Right hindlimb (tissue), 1 donor: Measurements from ENCODE around the gene ADGRE3.

Experiments used
- DNase-seq: peaks from one replicate; pipeline ENCODE4 v3.0.0-alpha.2; 2018

The ADGRE3 gene, protein sequence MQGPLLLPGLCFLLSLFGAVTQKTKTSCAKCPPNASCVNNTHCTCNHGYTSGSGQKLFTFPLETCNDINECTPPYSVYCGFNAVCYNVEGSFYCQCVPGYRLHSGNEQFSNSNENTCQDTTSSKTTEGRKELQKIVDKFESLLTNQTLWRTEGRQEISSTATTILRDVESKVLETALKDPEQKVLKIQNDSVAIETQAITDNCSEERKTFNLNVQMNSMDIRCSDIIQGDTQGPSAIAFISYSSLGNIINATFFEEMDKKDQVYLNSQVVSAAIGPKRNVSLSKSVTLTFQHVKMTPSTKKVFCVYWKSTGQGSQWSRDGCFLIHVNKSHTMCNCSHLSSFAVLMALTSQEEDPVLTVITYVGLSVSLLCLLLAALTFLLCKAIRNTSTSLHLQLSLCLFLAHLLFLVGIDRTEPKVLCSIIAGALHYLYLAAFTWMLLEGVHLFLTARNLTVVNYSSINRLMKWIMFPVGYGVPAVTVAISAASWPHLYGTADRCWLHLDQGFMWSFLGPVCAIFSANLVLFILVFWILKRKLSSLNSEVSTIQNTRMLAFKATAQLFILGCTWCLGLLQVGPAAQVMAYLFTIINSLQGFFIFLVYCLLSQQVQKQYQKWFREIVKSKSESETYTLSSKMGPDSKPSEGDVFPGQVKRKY

DNA sequence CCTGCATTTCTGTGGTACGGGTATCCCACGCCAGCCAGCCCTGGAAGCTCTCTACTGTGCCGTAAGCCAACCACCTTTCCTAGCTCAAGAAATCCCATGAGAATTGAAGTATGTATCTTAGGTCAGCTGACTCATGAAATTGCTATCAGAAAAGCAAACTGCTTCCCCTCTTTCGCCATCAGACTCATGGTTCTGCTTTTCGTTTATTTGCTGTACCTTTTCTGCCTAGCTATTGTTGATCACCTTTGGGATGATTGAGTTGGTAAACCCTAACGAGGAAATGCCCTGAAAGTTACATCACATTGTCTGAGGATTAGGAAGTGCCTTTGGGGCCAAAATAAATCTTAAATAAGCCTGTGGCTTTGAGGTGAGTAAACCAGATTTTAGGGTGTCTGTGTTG is at the start of gene ADGRE3:
Gene ADGRE3, minus strand, starts transcription at position 81 of the 400 bp plus-strand sequence. Its CDS starts 74 bp downstream, at position 7.
- no peak for DNase-seq

DNA sequence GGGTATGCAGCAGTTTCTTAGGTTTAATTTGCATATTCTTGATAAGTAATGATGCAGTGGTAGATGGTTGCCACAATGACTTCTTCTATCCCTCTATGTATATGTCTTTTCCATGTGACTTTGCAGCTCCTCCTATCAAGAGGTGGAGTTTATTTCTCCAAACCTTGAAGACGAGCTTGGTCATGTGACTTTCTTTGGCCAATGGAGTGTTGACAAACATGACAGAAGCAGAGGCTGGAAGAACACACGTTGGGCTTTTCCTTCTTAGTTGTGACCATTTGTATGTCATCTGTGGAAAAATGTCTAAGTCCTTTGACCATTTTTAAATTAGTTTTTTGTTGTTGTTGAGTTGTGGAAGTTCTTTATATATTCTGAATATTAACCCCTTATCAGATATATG is 47.5 kb upstream of the ADGRE3 start:
- DNase-seq = no peak

DNA sequence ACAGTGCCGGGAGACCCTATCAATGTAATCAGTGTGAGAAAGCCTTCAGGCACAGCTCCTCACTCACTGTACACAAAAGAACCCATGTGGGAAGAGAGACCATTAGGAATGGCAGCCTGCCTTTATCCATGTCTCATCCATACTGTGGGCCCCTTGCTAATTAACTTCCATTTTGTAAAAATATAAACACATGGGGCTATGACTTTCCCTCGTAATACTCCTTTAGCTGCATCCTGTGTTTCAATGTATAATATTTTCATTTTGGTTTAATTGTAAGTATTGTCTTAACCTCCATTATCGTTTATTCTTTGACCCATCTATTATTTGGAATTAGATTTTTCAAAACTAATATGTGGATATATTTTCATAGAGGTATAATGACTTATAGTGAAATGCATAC is 44.5 kb upstream of the ADGRE3 start:
- DNase-seq = no peak

DNA sequence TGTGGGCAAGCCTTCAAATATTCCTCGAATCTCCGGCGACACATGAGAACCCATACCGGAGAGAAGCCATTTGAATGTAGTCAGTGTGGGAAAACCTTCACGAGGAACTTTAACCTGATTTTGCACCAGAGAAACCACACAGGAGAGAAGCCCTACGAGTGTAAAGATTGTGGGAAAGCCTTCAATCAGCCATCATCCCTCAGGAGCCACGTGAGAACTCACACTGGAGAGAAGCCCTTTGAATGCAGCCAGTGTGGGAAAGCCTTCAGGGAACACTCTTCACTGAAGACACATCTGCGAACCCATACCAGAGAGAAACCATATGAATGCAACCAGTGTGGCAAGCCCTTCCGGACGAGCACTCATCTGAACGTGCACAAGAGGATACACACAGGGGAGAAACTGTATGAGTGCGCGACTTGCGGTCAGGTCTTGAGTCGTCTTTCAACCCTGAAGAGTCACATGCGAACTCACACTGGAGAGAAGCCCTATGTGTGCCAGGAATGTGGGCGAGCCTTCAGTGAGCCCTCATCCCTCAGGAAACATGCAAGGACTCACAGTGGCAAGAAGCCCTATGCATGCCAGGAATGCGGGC is 44.0 kb upstream of the ADGRE3 start:
- DNase-seq = no peak

DNA sequence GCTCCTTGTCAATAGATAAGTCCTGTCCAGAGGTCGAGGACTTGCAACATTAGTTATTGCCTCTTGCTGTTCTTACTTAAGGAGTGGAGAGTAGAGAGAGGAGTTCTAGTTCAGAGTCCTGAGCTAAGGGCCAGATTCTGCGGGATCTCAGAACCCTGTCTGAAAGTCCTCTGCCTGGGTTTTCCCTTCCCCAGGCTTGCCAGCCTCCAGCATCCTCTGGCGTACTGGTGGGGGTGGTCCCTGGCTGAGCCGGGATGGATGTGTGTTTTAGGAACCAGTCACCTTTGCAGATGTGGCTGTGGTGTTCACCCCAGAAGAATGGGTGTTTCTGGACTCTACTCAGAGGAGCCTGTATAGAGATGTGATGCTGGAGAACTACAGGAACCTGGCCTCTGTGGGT is 41.2 kb upstream of the ADGRE3 start:
- no peak for DNase-seq

DNA sequence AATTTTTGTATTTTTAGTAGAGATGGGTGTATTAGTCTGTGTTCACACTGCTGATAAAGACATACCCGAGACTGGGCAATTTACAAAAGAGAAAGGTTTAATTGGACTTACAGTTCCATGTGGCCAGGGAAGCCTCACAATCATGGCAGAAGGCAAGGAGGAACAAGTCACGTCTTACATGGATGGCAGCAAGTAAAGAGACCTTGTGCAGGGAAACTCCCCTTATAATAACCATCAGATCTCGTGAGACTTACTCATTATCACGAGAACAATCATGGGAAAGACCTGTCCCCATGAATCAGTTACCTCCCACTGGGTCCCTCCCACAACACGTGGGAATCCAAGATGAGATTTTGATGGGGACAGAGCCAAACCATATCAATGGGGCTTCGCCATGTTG is 29.8 kb upstream of the ADGRE3 start:
- no peak for DNase-seq

DNA sequence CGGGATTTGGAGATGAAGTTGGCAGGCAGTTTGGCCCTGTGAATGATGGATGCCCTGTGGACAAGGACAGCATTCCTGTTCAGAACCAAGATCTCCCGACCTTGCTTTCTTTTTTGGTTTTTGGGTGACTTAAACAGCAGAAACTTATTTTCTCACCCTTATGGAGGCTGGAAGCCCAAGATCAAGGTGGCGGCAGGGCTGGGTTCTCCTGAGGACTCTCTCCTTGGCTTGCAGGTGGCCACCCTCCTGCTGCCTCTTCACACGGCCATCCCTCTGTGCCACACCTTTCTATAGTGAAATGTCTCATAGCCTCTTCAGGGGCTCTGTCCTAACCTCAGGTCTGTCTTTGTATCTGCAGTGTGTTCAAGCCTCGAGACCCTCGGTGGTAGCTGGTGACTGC is 29.2 kb upstream of the ADGRE3 start:
- no peak for DNase-seq

DNA sequence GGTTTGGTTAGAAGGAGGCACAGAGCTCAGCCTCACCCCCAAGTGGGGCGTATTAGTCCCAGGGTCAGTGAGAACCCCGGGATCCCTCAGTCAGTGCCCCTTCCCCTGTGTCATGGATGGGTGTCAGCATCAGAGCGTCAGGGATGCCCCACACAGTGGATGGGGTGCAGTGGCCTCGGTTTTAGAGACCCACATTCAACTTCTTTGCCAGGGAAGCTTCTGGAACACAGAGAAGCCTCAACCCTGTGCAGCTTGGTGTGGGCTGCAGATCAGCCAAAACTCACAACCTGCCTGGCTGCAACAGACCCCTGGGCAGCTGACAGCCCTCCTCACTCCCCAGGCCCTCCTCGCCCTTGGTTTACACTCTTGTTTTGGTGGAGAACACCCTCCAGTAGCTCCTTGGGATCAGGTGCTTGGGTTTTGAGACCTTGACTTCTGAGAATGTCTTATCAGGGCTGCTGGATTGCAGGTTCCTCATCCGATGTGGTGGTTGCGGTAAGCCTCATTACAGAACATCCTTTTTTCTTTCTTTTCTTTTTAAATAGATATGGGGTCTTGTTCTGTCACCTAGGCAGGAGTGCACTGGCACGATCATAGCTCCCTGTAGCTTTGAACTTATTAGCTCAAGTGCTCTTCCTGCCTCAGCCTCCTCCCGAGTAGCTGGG is 26.2 kb upstream of the ADGRE3 start:
- no peak for DNase-seq

DNA sequence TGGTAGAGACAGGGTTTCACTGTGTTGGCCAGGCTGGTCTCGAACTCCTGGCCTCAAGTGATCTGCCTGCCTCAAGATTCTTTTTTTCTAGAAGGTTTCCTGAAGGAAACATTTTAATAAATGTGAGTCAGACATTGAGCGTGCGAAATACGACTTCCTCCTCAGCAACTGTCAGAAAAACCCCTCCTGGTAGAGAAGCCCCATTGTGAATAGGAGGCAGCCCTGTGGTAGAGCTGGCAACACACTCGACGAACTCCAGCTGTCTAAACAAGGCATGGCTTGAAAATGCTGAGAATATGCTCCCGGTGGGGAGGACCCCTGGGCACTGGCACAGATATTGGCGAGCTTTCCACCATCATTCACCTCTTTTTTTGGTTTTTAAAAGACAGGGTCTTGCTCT is 25.0 kb upstream of the ADGRE3 start:
- no peak for DNase-seq

DNA sequence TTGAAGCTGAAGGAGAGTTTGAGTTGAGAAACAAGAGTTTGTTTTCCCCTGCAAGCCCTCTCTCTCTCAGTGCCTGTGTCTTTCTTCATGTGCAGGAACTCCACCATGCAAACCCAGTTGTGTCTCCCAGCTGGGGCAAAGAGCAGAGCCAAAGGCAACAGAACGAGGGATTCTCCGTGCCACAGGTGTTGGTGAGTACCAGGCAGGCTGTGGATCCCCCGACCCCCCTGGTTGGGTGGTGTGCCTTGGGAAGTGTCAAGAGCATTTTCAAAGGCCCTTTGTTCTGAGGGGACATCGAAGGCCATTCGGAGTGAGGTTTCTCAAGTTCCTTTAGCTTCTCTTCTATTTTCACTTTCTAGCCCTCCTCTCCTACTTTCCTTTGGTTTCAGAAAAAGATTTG is 20.8 kb upstream of the ADGRE3 start:
- no peak for DNase-seq

DNA sequence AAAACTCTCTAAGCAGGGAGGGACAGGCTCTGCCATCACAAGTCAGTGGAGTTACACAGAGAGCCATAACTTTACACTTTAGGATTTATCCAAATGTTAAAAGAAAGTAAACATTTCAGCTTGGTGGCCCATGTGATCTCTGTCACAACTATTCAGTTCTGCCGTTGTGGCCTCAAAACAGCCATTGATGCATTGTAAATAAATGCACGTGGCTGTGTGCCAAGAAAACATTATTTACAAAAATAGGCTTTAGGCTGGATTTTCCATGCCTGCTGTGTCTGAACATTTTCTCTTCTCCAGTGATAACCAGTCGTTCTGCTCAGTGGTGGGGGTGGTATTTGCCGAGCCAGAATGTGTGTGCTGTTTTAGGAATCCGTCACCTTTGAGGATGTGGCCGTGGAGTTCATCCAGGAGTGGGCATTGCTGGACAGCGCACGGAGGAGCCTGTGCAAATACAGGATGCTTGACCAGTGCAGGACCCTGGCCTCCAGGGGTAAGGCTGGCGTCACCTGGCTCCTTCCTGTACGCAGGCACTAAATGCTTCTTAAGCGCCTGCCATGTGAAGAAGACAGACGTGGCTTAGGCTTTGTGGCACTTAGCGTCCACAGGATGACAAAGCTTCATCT is 20.1 kb upstream of the ADGRE3 start:
- DNase-seq = no peak

DNA sequence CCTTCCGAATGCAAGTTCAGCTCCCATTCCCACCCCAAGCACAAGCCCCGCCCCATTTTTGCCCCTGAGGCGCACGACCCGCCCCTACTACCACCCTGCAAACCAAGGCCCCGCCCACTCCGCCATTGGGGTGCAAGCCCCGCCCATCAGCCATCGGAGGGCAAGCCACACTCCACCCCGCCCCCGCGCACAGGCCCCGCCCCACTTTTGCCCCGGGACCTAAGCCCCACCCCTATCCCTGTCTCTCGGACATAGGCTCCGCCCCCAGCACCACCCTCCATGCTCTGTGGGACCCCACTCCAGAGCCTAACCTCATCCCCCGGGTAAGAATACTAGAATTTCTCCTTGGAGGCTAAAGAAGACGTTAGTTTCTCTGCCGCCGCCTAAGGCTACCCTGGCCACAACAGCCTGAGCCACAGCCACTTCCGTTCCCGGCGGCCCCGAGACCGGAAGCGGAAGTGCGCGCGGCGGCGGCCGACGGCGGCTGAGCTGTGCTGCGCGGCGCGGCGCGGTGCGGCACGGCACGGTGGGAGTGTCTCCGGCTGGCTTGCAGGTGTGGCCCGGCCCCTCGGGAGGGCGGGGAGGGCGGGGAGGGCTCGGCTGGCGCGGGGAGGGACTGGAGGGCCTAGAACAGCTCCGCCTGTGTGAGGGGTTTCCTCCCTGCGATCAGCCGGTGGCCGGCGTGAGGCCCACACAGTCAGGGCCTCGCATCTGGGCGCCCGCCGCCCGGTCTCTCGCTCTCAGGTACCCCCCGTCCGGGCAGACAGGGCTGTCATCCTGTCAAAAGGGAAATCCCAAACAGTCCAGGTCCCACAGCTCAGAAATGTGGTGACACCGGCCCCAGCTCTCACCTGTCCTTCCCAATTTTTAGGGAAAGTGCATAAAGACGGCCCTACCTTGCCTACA is 15.2 kb upstream of the ADGRE3 start, which contains the start of gene ZNF333:
Gene ZNF333, plus strand, starts transcription at position 451 of the 906 bp plus-strand sequence. CDS start 3,444 bp downstream, outside the sequence.
- peak; percentile 95 for DNase-seq

DNA sequence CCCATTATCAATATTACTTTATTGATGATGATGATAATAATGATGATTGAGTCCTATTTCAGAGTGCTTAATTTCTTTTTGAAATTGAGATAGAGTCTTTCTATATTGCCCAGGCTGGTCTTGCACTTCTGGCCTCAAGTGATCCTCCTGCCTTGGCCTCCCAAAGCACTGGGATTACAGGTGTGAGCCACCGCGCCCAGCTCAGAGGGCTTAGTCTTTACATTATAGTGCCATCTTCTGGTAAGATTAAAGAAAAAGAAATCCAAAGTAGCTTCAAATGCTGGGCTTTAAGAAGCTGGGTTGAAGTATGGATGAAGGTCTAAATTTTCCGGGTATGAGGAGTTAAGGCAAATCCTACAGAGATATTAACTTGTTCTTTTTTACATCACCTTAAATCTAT is 11.8 kb upstream of the ADGRE3 start:
- no peak for DNase-seq

DNA sequence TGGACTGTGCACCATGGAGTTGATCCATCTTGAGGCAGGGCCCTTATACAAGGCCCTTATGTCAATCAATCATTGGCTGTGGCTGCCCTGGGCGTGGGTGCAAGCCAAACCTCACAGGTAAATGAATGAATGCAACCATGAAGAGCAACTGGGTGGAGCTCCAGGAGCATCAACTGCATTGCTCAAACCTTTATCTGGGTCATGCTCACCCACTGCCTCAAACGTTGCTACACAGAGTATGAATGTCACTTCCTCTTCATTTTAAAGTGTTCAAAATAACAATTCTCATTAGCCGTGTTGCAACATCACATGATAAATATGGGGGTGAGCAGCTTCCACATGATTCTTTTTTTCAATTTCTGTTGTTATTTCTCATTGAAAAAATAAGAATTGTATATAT is 8.8 kb upstream of the ADGRE3 start:
- DNase-seq = no peak

DNA sequence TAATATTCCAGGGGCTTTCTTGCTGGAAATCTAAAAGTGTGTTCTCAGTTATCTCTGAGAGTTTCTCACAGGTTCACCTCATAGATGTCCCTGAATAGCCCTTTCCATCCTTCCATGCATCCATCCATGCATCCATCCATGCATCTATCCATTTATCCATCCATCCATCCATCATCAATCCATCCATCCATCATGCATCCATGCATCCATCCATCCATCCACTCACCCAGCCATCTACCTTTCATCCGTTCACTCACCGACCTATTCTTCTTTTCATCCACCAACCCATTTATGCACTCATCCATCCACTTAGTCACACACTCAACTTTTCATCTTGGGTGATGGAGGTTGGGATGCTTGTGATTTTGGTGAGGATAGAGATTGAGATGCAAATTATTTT is 7.4 kb upstream of the ADGRE3 start:
- DNase-seq = no peak

DNA sequence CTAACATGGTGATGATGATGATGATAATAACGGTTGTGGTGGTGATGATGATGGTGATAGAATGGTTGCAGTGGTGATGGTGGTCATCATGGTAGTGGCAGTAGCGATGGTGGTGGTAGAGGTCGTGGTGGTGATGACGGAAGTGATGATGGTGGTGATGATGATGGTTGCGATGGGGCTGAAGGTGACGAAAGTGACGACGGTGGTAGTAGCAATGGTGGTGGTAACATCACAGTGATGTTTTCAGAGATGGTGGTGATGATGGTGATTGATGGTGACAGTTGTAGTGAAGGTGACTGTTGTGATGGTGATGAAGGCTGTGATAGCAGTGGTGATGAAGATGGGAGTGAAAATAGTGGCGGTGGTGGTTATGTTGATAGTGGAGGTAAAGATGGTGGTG is 3.6 kb upstream of the ADGRE3 start:
- no peak for DNase-seq

DNA sequence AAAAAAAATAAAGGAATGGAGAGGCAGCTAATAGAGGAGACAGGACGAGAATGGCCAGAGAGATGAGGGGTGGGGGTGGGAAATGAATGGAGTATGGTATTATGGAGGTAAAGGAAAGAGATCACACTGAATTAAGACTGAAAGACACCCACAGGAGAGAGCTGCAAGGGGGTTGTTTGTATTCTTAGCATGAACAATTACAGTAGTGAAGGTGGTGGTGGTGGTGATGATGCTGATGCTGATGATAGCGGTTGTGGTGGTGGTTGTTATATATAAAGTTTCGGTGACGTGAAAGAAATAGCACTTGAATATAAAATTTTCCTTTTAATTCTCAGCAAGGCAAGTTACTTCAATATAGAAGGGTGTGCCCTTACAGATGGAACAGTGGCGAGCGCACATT is 2.8 kb upstream of the ADGRE3 start:
- DNase-seq = no peak

DNA sequence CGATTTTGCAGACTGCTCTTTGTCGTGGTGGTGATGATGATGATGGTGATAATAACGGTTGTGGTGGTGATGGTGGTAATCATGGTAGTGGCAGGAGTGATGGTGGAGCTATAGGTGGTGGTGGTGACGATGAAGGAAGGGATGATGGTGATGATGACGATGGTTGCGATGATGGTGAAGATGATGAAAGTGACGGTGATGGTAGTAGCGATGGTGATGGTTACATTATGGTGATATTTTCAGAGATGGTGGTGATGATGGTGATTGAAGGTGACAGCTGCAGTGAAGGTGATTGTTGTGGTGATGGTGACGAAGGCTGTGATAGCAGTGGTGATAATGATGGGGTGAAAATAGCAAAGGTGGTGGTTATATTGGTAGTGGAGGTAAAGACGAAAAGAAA is 2.1 kb upstream of the ADGRE3 start:
- DNase-seq = no peak

DNA sequence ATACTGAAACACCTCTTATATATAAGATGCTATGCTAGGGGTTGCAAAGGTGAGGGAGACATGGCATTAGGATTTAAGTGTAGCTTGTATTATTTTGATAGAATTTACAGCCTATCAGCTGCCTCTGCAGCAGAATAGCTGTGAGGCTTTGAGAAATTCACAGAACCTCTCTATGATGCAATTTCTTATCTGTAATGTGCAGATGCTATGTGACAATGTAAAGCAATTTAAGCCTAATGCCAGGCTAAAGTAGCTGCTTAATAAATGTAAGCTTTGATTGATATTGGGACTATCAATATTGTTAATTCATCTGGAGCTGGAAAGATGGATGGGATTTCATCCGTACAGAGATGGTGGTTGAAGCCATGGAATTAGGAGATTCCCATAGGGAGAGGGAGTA is 1.6 kb downstream of the ADGRE3 start:
- no peak for DNase-seq

DNA sequence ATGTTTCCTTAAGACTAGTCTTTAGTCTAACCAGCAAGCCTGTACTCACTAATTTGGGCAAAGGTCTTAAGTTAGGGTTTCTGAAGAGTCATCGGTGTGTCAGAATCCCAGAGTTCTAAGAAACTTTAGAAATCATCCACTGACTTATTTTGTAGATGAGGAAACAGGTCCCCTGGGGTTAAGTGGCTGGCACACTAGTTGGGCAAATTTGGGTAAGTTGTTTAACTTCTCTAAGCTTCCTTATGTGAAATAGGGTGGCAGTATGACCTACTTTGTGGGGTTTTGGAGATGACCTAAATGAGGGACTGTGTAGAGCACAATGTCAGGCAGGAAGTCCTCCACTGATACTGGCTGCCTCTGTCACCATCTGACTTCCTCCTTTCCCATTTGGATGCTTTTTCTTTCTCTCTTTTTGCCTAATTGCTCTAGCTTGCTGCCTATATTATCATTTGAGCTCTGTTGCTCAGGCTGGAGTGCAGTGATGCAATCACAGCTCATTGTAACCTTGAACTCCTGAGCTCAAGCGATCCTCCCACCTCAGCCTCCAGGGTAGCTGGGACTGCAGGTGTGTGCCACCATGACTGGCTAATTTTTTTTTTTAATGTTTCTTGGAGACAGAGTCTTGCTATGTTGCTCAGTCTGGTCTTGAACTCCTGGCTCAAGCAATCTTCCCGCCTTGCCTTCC is 2.3 kb downstream of the ADGRE3 start:
- no peak for DNase-seq

DNA sequence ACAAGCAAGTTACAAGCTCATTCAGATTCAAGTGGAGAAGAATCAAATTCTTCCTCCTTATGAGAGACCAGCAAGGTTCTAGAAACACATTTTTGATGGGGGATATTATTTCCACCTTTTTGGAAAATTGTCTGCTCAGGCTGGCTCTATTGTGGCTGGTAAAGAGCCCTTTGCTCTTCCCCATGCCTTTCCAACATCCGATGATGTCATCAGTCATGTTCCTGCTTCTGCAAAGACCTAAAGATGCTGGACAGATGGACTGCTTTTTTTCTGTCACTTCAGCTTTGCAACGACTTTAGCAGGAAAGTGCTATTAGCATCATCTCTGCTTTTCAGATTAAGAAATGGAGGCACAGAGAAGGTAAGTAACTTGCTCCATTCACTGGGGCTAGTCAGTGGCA is 4.2 kb downstream of the ADGRE3 start:
- DNase-seq = no peak
